ENCODE results near the gene MSN.
A peak's percentile ranks its signal among the peaks of the same experiment; 100 is the strongest.
"Not testable (repeated sequence)": the region's sequence is repeated elsewhere in the genome, so short reads cannot be mapped to it uniquely, and the experiment has no call there.

The MSN gene

GRCh38 chrX:65718538-65718937 lies 51.1 kb downstream of the MSN start:
- DNase-seq (ENCODE audit: low read depth in 2 of 2): no peak

GRCh38 chrX:65720381-65720964 lies 53.0 kb downstream of the MSN start:
- no peak for DNase-seq (ENCODE audit: low read depth in 2 of 2)

DNA sequence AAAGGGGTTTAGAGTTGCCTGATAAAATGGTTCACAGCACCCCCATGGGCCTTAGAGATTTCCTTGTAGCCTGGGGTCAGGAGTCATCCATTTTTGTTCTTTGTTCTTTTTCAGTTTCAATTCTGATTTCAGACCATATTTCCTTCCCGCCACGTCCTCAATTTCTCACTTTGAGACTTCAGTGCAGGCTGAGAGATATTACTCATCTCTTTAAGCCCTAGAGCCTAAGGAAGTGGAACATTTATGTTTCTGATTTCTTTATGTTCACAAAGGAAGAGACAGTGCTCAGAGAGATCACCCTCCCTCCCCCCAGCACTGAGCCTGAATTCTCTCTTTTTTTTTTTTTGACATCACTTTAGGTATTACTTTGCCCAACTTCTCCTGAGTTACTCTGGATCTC lies 56.3 kb downstream of the MSN start:
- no peak for DNase-seq (ENCODE audit: low read depth in 2 of 2)

- no peak for DNase-seq (ENCODE audit: low read depth in 2 of 2)
These were observed 59.3 kb downstream of the MSN start for GRCh38 chrX:65726715-65727114.

DNA sequence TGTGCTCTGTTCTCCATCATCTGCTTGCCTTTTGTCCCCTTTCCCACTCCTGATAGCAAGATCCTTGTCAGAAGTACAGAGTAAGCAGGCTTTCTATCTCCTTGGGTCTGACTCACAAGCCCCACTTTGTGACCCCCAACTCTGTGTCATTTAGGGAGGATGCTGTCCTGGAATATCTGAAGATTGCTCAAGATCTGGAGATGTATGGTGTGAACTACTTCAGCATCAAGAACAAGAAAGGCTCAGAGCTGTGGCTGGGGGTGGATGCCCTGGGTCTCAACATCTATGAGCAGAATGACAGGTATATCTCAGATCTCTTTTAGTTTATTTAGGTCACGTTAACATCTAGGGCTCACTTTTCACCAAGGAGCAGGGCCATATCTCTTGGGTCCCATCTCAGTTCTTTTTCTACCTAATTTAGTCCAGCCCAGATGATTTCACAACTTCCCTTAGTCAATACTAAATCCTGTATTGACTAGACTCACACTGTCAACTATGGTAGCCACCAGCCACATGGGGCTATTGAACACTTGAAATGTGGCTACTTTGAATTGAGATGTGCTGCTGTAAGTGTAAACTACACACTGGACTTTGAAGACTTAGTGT lies 64.3 kb downstream of the MSN start:
- DNase-seq (ENCODE audit: low read depth in 2 of 2): no peak

GRCh38 chrX:65740909-65741308 lies 73.5 kb downstream of the MSN start:
- DNase-seq (ENCODE audit: low read depth in 2 of 2): no peak

GRCh38 chrX:65741823-65742222 lies 74.4 kb downstream of the MSN start:
- DNase-seq (ENCODE audit: low read depth in 2 of 2): no peak

GRCh38 chrX:65744965-65745364 lies 77.5 kb downstream of the MSN start:
- DNase-seq (ENCODE audit: low read depth in 2 of 2): no peak

GRCh38 chrX:65745427-65745826 lies 78.0 kb downstream of the MSN start:
- DNase-seq (ENCODE audit: low read depth in 2 of 2): no peak

DNA sequence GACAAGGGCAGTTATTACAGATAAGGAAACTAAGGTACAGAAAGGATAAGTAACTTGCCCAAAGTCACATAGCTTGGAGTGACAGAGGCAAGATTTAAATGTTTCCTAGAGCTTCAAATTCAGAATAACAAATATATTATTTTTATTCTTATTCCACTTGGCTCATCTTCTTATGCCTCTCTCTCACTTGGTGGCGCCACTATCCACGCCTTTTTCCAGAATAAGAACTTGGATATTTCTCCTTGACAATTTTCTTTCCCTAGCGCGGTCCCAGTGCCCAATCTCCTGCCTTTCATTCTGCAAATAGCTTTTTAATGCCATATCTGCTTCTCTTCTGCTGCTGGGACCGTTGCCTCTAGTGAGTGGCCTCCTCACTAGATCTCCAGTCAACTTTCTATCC lies 78.5 kb downstream of the MSN start:
- DNase-seq (ENCODE audit: low read depth in 2 of 2): no peak

DNA sequence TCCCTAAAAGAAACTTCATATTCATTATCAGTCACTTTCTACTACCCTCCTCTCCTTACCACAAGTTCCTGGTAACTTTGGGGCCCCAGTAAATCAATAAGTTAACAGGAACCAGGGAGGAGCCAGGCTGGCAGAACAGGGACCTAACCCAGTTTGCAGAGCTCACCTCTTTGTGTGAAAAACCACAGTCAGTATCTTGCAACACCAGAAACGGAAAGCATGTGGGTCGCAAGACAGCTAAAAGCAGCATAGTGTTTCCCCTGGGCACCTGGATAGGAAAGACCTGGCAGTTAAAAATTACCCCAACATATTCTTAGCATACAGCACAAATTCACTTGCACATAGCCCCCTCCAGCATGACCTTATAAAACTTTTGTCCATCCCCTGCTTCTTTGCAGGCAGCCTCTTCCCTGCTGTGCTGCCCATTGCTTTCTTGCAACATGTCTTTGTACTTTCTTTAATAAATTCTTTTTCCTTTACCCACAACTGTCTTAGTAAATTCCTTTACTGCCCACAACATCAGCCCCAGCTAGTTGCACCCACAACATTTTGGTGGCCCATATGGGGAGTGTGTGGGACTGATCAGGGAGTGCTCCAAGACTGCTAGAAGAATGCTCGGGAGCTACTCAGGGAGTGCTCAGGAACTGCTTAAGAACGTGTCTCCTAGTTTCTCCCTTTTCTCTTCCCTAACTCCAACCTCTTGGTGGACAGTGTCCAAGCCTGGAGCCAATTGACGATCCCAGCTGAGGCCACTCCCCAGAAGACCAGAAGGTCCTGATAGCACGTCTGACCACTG lies 83.4 kb downstream of the MSN start:
- DNase-seq (ENCODE audit: low read depth in 2 of 2): peak in 1 of 2 donors; percentile 7

DNA sequence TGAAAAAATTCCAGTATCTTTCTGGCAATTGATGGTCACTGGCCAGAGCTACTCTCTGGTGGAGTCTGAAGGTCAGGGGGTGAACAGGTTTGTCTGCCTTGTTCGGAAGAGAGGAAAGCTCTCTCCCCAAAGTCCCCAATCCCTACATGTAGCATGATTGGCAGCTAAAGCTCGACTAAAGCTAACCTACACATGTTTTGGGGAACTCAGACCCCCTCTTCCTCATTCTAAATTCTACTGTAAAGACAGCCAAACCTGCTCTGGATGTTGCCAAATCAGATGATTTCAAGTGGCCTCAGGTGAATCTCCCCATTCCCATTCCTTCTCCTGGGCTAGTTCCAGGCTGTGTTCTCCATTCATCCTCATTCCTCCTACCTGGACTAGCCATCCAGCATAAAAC lies 84.1 kb downstream of the MSN start:
- DNase-seq (ENCODE audit: low read depth in 2 of 2): no peak

- DNase-seq (ENCODE audit: low read depth in 2 of 2): no peak
These were observed 84.8 kb downstream of the MSN start for GRCh38 chrX:65752294-65752693.

GRCh38 chrX:65755786-65756185 lies 88.3 kb downstream of the MSN start:
- no peak for DNase-seq (ENCODE audit: low read depth in 2 of 2)

DNA sequence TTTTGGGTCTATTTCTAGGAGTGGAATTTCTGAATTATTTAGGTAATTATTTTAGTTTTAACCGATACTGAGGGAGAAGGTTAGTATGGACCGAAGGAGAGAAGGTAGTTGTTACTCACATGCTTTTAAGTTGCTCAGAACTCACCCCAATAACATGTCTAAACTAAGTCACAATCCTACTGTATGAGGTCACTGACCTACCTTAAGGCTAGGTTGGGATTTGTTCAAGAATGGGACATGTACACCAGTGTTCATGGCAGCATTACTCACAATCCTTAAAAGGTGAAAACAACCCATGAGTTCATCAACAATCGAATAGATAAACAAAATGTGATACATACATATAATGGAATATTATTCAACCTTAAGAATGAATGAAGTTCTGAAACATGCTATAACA lies 90.5 kb downstream of the MSN start:
- no peak for DNase-seq (ENCODE audit: low read depth in 2 of 2)

GRCh38 chrX:65758505-65758904 lies 91.1 kb downstream of the MSN start:
- DNase-seq (ENCODE audit: low read depth in 2 of 2): no peak

DNA sequence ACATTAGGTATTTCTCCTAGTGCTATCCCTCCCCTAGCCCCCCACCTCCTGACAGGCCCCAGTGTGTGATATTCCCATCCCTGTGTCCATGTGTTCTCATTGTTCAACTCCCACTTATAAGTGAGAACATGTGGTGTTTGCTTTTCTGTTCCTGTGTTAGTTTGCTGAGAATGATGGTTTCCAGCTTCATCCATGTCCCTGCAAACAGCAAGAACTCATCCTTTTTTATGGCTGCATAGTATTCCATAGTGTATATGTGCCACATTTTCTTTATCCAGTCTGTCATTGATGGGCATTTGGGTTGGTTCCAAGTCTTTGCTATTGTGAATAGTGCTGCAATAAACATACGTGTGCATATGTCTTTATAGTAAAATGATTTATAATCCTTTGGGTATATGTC lies 92.1 kb downstream of the MSN start:
- not testable (repeated sequence) for DNase-seq (ENCODE audit: low read depth in 2 of 2)

DNA sequence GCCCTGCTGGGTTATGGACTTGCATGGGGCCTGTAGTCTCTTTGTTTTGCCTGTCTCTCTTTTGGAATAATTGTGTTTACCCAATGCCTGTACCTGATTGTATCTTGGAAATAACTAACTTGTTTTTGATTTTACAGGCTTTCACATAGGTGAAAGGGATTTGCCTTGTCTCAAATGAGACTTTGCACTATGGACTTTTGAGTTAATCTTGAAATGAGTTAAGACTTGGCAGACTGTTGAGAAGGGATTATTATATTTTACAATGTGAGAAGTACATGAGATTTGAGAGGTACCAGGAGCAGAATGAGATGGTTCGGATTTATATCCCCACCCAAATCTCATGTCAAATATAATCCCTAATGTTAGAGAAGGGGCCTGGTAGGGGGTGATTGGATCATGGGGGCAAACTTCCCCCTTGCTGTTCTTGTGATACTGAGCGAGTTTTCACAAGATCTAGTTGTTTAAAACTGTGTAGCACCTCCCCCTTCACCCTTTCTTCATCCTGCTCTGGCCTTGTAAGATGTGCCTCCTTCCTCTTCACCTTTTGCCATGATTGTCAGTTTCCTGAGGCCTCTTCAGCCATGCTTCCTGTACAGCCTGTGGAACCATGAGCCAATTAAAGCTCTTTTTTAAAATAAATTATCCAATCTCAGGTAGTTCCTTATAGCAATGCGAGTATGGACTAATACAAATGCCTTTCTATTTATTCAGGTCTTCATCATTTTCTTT lies 102.3 kb downstream of the MSN start:
- DNase-seq (ENCODE audit: low read depth in 2 of 2): no peak

- no peak for DNase-seq (ENCODE audit: low read depth in 2 of 2)
These were observed 105.4 kb downstream of the MSN start for GRCh38 chrX:65772842-65773241.

DNA sequence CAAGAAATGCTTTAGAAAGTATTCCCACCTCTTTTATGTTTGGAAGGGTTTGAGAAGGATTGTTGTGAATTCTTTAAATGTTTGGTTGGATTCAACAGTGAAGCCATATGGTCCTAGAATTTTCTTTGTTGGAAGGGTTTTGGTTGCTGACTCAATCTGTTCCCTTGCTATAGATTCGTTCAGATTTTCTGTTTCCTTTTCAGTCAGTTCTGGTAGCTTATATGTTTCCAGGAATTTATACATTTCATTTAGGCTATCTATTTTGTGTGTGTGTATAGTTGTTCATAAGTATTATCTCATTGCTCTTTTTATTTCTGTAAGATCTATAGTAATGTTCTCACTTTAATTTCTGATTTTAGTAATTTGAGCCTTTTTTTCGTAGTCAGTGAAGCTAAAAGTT lies 114.4 kb downstream of the MSN start:
- no peak for DNase-seq (ENCODE audit: low read depth in 2 of 2)

- DNase-seq (ENCODE audit: low read depth in 2 of 2): no peak
These were observed 116.3 kb downstream of the MSN start for GRCh38 chrX:65783746-65784145.

All from stimulated activated CD8-positive, alpha-beta memory T cell treated with anti-CD3 and anti-CD28 coated beads, Interleukin-2, amount 100 ng/mL, for 1 hour (primary cell).